ENCODE measurements around the gene TBC1D21. TPM values are rescaled to one million over a fixed set of nuclear protein-coding genes. Genes with fewer than 3 reads are reported as not detected.

TBC1D21 gene
- total and polyA plus RNA-seq, 2 donors from 2014 or later = not detected

DNA sequence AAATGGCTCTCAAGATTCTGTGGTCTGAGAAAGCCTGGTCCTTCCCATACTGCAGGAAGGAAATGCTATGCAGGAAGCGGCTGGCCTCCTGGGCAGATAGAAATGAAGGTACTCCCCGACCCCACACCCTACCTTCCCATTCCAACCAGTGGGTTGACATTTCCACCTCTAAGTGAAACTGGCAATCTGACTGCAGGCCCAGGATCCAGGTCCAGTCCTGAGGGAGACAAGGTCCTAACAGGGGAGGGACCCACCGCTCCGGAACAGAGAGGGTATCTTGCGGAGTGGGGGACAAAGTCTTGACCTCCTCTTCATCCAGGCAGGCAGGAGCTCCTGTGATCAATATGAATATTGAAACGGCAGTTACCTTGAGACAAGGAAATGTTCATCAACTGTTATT, 46.3 kb downstream of the TBC1D21 start:
- TF ChIP-seq, protein P1, sequence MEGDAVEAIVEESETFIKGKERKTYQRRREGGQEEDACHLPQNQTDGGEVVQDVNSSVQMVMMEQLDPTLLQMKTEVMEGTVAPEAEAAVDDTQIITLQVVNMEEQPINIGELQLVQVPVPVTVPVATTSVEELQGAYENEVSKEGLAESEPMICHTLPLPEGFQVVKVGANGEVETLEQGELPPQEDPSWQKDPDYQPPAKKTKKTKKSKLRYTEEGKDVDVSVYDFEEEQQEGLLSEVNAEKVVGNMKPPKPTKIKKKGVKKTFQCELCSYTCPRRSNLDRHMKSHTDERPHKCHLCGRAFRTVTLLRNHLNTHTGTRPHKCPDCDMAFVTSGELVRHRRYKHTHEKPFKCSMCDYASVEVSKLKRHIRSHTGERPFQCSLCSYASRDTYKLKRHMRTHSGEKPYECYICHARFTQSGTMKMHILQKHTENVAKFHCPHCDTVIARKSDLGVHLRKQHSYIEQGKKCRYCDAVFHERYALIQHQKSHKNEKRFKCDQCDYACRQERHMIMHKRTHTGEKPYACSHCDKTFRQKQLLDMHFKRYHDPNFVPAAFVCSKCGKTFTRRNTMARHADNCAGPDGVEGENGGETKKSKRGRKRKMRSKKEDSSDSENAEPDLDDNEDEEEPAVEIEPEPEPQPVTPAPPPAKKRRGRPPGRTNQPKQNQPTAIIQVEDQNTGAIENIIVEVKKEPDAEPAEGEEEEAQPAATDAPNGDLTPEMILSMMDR (IDR thresholded peaks at IDR 0.05; ENCODE audit: borderline replicate concordance, extremely low read depth, insufficient read depth) = no peak
- Histone ChIP-seq H3K36me3 (ENCODE audit: control insufficient read depth in 2 of 3, insufficient read depth in 3 of 3, low read length in 3 of 3) (no peaks in the 10 kb centered on the region), H3K27me3 (ENCODE audit: control insufficient read depth, insufficient read depth, low read length) (no peaks in the 10 kb centered on the region), H3K4me3 (ENCODE audit: low read length in 3 of 3) (no peak overlapping the region), H3K9ac (ENCODE audit: low read length in 3 of 3) (no peak overlapping the region), H3K9me3 (ENCODE audit: control insufficient read depth in 2 of 3, insufficient read depth in 1 of 3, low read length in 3 of 3) (no peaks in the 10 kb centered on the region), H3K4me1 (ENCODE audit: control insufficient read depth in 2 of 3, insufficient read depth in 2 of 3, low read depth in 1 of 3, low read length in 3 of 3) (peaks cover 2 to 24% (median 16%) of the 10 kb centered on the region in 3 donors), H3K27ac (ENCODE audit: low read depth in 2 of 2, low read length in 2 of 2) (no peak overlapping the region)
- intact Hi-C loops (cut with DNase I) = no loop called here
- FAIRE-seq (no peak), DNase-seq (peak in 1 of 5 donors; percentile 32)

DNA sequence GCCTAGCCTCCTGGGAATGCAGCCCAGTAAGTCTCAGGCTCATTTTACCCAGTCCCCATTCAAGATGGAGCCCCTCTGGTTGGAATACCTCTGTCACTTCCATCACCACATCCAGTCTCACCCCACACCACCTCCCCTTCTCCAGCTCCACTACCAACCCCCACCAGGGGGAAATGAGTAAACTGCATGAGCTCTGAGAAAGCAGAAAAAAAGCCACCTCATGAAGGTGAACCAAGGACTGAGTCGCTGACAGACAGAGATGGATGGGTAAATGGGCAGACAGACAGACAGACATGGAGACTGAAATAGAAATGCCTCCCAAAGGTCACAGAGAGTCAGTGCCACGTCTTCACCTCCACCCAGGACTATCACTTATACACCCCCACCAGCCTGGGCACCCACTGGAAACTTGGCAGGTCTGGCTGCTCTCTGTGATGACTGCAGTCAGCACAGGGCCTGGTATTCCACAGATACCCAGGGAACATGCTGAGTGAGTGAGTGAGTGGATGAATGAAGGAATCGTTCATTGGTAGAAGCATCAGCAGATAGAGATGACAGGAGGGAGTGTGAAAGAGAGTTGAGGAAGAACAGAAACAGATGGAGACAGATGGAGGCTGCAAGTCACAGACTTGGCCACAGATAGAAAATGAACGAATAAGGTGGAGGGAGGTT, 48.0 kb downstream of the TBC1D21 start:
- DNase-seq (no peak), FAIRE-seq (no peak)
- Histone ChIP-seq H3K4me1 (ENCODE audit: control insufficient read depth in 2 of 3, insufficient read depth in 2 of 3, low read depth in 1 of 3, low read length in 3 of 3) (peaks cover 2 to 32% (median 16%) of the 10 kb centered on the region in 3 donors), H3K27me3 (ENCODE audit: control insufficient read depth, insufficient read depth, low read length) (no peaks in the 10 kb centered on the region), H3K36me3 (ENCODE audit: control insufficient read depth in 2 of 3, insufficient read depth in 3 of 3, low read length in 3 of 3) (no peaks in the 10 kb centered on the region), H3K27ac (ENCODE audit: low read depth in 2 of 2, low read length in 2 of 2) (no peak overlapping the region), H3K4me3 (ENCODE audit: low read length in 3 of 3) (no peak overlapping the region), H3K9ac (ENCODE audit: low read length in 3 of 3) (no peak overlapping the region), H3K9me3 (ENCODE audit: control insufficient read depth in 2 of 3, insufficient read depth in 1 of 3, low read length in 3 of 3) (no peaks in the 10 kb centered on the region)
- intact Hi-C loops (cut with DNase I) = no loop called here
- TF ChIP-seq, protein P1 (IDR thresholded peaks at IDR 0.05; ENCODE audit: borderline replicate concordance, extremely low read depth, insufficient read depth) = no peak

DNA sequence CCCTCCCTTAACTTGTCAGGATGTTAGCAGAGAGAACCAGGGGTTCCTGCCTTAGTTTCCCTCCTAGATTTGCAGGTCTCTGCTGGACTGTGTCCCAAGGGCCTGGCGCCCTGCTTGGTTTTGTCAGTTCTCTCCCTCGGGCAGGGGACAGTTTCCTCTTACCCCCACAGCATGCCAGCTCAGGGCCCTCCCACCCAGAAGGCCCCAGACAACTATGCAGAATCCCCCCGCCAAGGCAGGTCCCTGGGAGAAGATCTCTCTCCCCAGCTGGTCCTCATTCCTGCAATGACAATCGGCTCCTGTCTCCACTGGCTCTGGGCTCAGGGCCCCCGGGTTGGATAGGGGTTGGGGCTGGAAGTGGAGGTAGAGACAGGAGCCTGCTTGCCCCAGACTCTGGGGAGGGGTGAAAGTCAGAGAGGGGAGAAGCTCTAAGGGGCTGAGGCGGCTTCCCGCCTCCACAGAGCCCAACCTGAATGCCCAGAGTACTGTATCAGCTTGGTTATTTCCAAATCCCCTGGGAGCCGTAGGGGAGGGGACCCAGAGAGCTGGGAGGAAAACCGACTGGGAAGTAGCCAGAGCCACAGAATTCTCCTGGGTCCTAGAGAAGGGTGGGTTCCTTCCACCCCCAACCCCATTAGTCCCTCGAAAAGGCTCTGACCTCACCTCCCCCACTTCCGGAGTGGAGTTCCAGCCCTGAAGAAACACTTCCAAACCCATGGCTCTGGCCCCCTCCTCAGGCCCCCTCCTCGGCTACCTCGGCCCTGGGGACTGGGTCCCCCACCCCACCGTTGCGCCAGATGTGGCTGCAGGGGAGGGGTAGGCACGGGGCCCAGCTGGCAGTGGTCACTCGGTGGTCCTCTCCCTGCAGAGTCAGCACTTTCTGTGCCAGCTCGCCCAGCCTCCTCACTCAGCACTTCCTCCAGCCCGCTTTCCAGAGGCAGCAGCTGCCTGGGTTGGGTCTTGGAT, 49.1 kb downstream of the TBC1D21 start:
- Histone ChIP-seq H3K36me3 (ENCODE audit: control insufficient read depth in 2 of 3, insufficient read depth in 3 of 3, low read length in 3 of 3) (no peaks in the 10 kb centered on the region), H3K27me3 (ENCODE audit: control insufficient read depth, insufficient read depth, low read length) (no peaks in the 10 kb centered on the region), H3K4me3 (ENCODE audit: low read length in 3 of 3) (peak overlapping the region in 1 of 3 donors; percentile 13), H3K27ac (ENCODE audit: low read depth in 2 of 2, low read length in 2 of 2) (peak overlapping the region; percentile 49 to 63), H3K4me1 (ENCODE audit: control insufficient read depth in 2 of 3, insufficient read depth in 2 of 3, low read depth in 1 of 3, low read length in 3 of 3) (peaks cover 2 to 32% (median 16%) of the 10 kb centered on the region in 3 donors), H3K9me3 (ENCODE audit: control insufficient read depth in 2 of 3, insufficient read depth in 1 of 3, low read length in 3 of 3) (no peaks in the 10 kb centered on the region), H3K9ac (ENCODE audit: low read length in 3 of 3) (no peak overlapping the region)
- peak; percentile 73 to 93 (median 85) for DNase-seq
- intact Hi-C loops (cut with DNase I) = no loop called here
- TF ChIP-seq, protein P1 (IDR thresholded peaks at IDR 0.05; ENCODE audit: borderline replicate concordance, extremely low read depth, insufficient read depth) = no peak
- FAIRE-seq = no peak
